Hepatocyte (in vitro differentiated cells): ENCODE data around the gene SYNRG. TPM values are rescaled to one million over a fixed set of nuclear protein-coding genes. Genes with fewer than 3 reads are reported as not detected.

Experiments used
- DNase-seq: peaks from one replicate; pipeline ENCODE4 v3.0.0-alpha.2; 2016; ENCODE audit warnings: low spot score
- H2AFZ ChIP-seq: fragments of 200-600 bp; sonication (generic); 2 replicates; pipeline ENCODE4 v1.6.0; 2016; ENCODE audit warnings: antibody characterized with exemption, mild to moderate bottlenecking
- H3K27ac ChIP-seq: fragments of 200-600 bp; sonication (generic); 2 replicates; pipeline ENCODE4 v1.5.1; 2016; ENCODE audit warnings: mild to moderate bottlenecking
- H3K27me3 ChIP-seq: fragments of 200-600 bp; sonication (generic); 2 replicates; pipeline ENCODE4 v1.6.1; 2016
- H3K36me3 ChIP-seq: fragments of 200-600 bp; sonication (generic); replicated peaks from 2 replicates; pipeline ENCODE4 v1.5.1; 2016; ENCODE audit warnings: low read depth; ENCODE audit not compliant: insufficient read depth
- H3K4me1 ChIP-seq: fragments of 200-600 bp; sonication (generic); 2 replicates; pipeline ENCODE4 v1.5.1; 2016; ENCODE audit warnings: mild to moderate bottlenecking, moderate library complexity; ENCODE audit not compliant: insufficient read depth
- H3K4me2 ChIP-seq: fragments of 200-600 bp; sonication (generic); 2 replicates; pipeline ENCODE4 v1.6.0; 2016
- H3K4me3 ChIP-seq: fragments of 200-600 bp; sonication (generic); 2 replicates; pipeline ENCODE4 v1.5.1; 2016; ENCODE audit warnings: mild to moderate bottlenecking
- H3K79me2 ChIP-seq: fragments of 200-600 bp; sonication (generic); 2 replicates; pipeline ENCODE4 v1.6.0; 2017; ENCODE audit warnings: mild to moderate bottlenecking
- H3K9me2 ChIP-seq: fragments of 200-600 bp; sonication (generic); replicated peaks from 2 replicates; pipeline ENCODE4 v1.6.0; 2017; ENCODE audit warnings: mild to moderate bottlenecking; ENCODE audit not compliant: insufficient read depth
- H3K9me3 ChIP-seq: fragments of 200-600 bp; sonication (generic); 2 replicates; pipeline ENCODE4 v1.5.1; 2016; ENCODE audit warnings: low read depth, mild to moderate bottlenecking
- H4K20me1 ChIP-seq: fragments of 200-600 bp; sonication (generic); 2 replicates; pipeline ENCODE4 v1.6.0; 2016; ENCODE audit warnings: mild to moderate bottlenecking; ENCODE audit not compliant: insufficient read depth, poor library complexity, severe bottlenecking
- CTCF ChIP-seq: fragments of 200-600 bp; sonication (generic); IDR thresholded peaks from 2 replicates; pipeline ENCODE4 v1.5.1; 2016; ENCODE audit warnings: antibody characterized with exemption, mild to moderate bottlenecking; ENCODE audit not compliant: poor library complexity
- EZH2 ChIP-seq: fragments of 200-600 bp; sonication (generic); IDR thresholded peaks from 2 replicates; pipeline ENCODE4 v1.6.1; 2016; ENCODE audit warnings: antibody characterized with exemption, mild to moderate bottlenecking, borderline replicate concordance
- EZH2phosphoT487 ChIP-seq: fragments of 200-600 bp; sonication (generic); IDR thresholded peaks from one replicate; pipeline ENCODE4 v1.6.1; 2018; ENCODE audit warnings: antibody characterized with exemption, mild to moderate bottlenecking, low read depth, moderate library complexity; ENCODE audit not compliant: unreplicated experiment, severe bottlenecking
- WGBS: methylation state at CpG from one replicate; pipeline ENCODE4 v1.1.6; 2016; ENCODE audit warnings: low lambda C conversion rate; ENCODE audit errors: missing lambda C conversion rate; 5-methylcytosine and 5-hydroxymethylcytosine counted together
- polyA plus RNA-seq: library from polyadenylated mRNA; unstranded; fragments of >200 nt; fragmentation: Nextera tagmentation; extraction: Ambion mirVana; gene quantifications from 2 replicates; pipeline ENCODE4 v1.2.1, GENCODE V29; 2016
- total RNA-seq: library from RNA; depleted of rRNA; stranded (reverse); fragments of >200 nt; gene quantifications from 2 replicates; pipeline ENCODE4 v1.2.3, GENCODE V29; 2014

Gene SYNRG
- total and polyA plus RNA-seq, 2 experiments from 2014 or later = 20.7 to 21.6 TPM

GRCh38 chr17:37555386-37555785 lies 53.8 kb downstream of the SYNRG start:
- Histone ChIP-seq H3K36me3 (no peaks in the 10 kb centered on the region), H3K79me2 (peaks cover 12% of the 10 kb centered on the region), H4K20me1 (peaks cover 8% of the 10 kb centered on the region), H3K4me3 (no peak overlapping the region), H3K27me3 (no peaks in the 10 kb centered on the region), H3K27ac (no peak overlapping the region), H3K4me2 (no peak overlapping the region), H3K9me3 (no peaks in the 10 kb centered on the region), H2AFZ (no peak overlapping the region), H3K4me1 (no peaks in the 10 kb centered on the region), H3K9me2 (no peaks in the 10 kb centered on the region)
- DNase-seq = no peak
- 91% methylated on average over 3 of the region's 3 CpGs for WGBS
- TF ChIP-seq EZH2phosphoT487 (no peak), EZH2 (no peak), CTCF (no peak)

GRCh38 chr17:37553401-37553966 lies 55.7 kb downstream of the SYNRG start:
- Histone ChIP-seq H2AFZ (no peak overlapping the region), H3K9me3 (no peaks in the 10 kb centered on the region), H3K4me3 (no peak overlapping the region), H3K27ac (no peak overlapping the region), H3K9me2 (no peaks in the 10 kb centered on the region), H3K4me1 (no peaks in the 10 kb centered on the region), H3K27me3 (no peaks in the 10 kb centered on the region), H3K4me2 (no peak overlapping the region), H4K20me1 (peaks cover 10% of the 10 kb centered on the region), H3K79me2 (peaks cover 28% of the 10 kb centered on the region), H3K36me3 (no peaks in the 10 kb centered on the region)
- TF ChIP-seq CTCF (no peak), EZH2 (no peak), EZH2phosphoT487 (no peak)
- 95% methylated on average over 6 of the region's 6 CpGs for WGBS
- DNase-seq = no peak

GRCh38 chr17:37551788-37552187 lies 57.4 kb downstream of the SYNRG start:
- Histone ChIP-seq H3K27me3 (no peaks in the 10 kb centered on the region), H3K4me2 (no peak overlapping the region), H3K27ac (no peak overlapping the region), H3K36me3 (no peaks in the 10 kb centered on the region), H3K79me2 (peaks cover 28% of the 10 kb centered on the region), H2AFZ (no peak overlapping the region), H3K9me2 (no peaks in the 10 kb centered on the region), H4K20me1 (peaks cover 14% of the 10 kb centered on the region), H3K9me3 (no peaks in the 10 kb centered on the region), H3K4me3 (no peak overlapping the region), H3K4me1 (no peaks in the 10 kb centered on the region)
- TF ChIP-seq EZH2phosphoT487 (no peak), CTCF (no peak), EZH2 (no peak)
- DNase-seq = no peak
- 92% methylated on average over 3 of the region's 3 CpGs for WGBS
